Dedifferentiated amniotic fluid mesenchymal stem cell (primary cell): ENCODE data around the gene GBP2.

ENCODE experiments used
- DNase-seq: peaks from one replicate; pipeline ENCODE4 v3.0.0-alpha.2; 2016; ENCODE audit errors: extremely low spot score

The GBP2 gene

DNA sequence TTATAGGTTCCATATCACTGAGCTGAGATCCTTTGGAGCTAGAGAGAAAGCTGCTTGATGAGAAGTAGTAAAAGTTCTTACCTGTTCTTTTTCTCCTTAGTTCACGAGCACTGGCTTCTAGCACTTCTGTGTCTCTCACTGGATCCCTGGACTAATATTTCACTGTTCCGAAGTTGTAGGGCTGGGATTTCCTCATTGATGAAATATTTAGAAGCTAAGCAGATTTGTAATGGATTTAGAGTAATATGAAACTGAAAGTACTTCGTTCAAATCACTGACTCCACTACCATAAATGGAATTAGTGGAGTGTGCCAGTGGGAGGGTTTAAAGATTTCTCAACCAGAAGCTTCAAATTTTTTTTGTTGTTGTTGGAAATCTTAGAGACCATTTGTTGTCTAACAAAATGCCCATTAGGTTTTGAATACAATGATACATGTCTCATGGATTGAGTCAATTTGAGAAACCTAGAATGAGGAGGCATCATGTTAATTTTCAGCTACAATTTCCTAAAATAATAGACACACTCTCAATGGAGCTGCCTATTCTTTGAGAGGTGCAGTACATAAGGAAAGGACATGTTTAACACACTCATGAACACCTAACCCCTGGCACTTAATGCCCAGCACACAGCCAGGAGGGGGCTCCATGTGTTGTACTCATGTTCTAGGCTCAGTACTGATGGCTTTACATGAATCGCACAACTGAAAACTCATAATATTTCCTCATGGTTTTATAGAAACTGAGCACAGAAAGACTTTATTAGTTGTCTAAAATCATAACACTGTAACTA lies 60.6 kb downstream of the GBP2 start, which contains the start of gene GBP1:
TSS of gene GBP1 (minus strand) at position 130 of the 790 bp plus-strand sequence. CDS start 1,974 bp downstream, outside the sequence.
- peak; percentile 90 for DNase-seq

DNA sequence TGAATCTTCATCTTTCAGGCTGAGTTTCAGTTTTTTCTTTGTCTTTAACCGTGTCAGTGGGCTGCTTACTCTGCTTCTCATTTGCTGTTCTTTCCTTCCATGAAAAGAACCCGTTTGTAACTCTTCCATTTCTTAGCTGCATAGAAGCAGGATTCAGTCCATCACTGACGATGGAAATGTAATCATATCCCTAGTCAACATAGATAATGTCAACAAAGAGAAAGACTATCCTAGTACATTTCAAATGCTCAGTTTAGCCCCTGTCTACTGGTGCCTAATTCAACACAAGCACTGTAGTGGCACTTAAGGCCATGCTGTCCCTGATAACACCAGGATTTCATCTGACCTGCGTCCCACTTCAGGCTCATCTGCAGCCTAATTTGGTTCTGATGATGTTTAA lies 61.3 kb downstream of the GBP2 start:
- no peak for DNase-seq

DNA sequence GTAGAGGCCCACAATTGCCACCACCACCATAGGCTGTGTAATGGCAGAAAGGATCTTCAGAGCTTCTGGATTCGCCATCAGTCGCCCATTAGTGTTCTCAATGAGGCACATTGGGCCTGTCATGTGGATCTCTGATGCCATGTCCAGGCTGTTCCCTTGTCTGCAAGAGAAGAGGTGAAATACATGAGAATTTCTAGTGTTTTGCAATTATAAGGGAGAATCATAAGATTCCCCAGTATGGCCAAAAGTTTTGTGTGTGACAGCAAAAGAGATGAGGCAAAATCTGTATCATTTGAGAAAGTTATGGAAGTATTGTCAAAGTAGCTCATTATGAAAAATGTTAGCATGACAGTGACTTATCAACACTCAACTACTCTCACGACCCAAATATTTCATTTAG lies 62.8 kb downstream of the GBP2 start:
- DNase-seq, result no peak

DNA sequence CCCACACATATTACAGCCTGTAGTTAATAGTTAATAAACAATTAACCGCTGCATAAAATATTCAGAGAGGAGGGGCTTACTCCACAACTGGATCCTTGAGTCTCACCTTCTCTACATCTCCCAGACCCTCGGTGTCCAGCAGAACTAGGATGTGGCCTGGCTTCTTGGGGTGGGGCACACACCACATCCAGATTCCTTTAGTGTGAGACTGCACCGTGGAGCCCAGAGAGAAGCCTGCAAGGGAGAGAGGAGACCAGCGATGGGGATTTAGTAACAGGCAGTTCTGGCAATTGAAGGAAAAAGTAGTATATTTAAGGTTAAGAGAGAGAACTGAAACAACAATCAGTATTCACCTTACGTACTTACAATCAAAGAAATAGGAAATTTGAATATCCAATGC lies 65.8 kb downstream of the GBP2 start:
- no peak for DNase-seq
